Upper lobe of right lung (tissue), 1 donor: Measurements from ENCODE around the gene MALL. TPM values are rescaled to one million over a fixed set of nuclear protein-coding genes. Genes with fewer than 3 reads are reported as not detected.

Source experiments
- ATAC-seq: fragments of 200-7000 bp; cut with Tn5 transposase; one replicate; pipeline ENCODE4 v1.9.1; 2020; ENCODE audit warnings: mild to moderate bottlenecking, moderate library complexity
- DNase-seq: peaks from one replicate; pipeline ENCODE4 v3.0.0-alpha.2; 2020
- H3K27ac ChIP-seq: fragments of 200-600 bp; one replicate; pipeline ENCODE4 v1.8.0; 2022
- H3K27me3 ChIP-seq: fragments of 200-600 bp; one replicate; pipeline ENCODE4 v1.8.0; 2022; ENCODE audit warnings: mild to moderate bottlenecking
- H3K36me3 ChIP-seq: fragments of 200-600 bp; one replicate; pipeline ENCODE4 v1.8.0; 2022
- H3K4me1 ChIP-seq: fragments of 200-600 bp; one replicate; pipeline ENCODE4 v1.8.0; 2022
- H3K4me3 ChIP-seq: fragments of 200-600 bp; one replicate; pipeline ENCODE4 v1.8.0; 2022; ENCODE audit warnings: mild to moderate bottlenecking
- H3K9me3 ChIP-seq: fragments of 200-600 bp; one replicate; pipeline ENCODE4 v1.8.0; 2022
- intact Hi-C: fragments of 100-400 bp; cut with DNase I; formaldehyde crosslinking; loops from one replicate; pipeline ENCODE4 v1.11.0; 2022
- total RNA-seq: library from RNA; stranded (reverse); fragmentation: NEBNext Ultra II Directional; extraction: Animal tissue kit (Norgen Biotek cat#: 25700); gene quantifications from one replicate; pipeline ENCODE4 v1.2.1, GENCODE V29; 2021
- TF ChIP-seq, protein P1 (sequence below): fragments of 200-600 bp; IDR thresholded peaks from one replicate; pipeline ENCODE4 v1.8.0; 2022; ENCODE audit warnings: antibody characterized with exemption
- donor health status: DM: no; HTN: yes; CAD: no; lungs with severe emphysema.

The MALL gene
- total RNA-seq, 1 donor from 2014 or later, result 154 TPM

DNA sequence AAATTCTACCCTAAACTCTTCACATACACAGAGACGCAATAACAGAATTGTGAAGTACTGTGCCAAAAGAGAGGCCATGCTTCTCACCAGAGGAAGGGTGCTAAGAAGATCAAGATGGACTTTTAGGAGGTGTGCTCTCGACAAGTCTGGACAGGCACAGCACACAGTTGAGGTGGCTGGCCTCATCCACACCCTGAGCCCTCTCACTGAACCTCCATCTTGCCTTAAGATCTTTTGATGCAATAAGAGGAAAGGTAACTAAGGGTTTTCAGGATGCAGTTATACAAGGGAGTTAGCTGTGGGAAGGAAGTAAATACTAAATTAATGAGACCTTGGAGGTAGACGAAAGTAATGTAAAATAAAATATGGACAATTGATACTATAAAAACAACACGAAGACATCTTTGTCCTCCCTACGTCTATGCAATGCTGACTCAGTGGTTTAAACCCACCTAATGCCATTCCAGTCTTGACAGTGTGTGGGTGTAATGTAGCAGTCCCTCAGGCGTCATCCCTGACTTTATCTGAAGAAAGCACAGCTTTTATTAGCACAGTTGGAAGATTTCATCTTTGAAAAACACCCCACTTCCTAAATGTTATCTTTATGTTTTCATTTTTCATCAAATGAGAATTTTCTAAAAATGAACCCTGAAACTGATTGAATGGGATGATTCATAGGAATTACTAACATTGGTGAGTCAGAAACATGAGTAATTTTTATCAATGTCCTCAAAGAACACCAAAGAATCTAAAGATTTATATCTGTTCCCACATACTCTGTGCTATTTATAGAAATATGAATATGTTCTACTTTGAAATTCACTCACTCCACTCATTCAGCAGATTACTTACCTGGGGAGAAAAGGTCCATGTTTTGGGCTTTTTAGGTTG is 34.0 kb upstream of the MALL start:
- Histone ChIP-seq H3K4me3 (no peak overlapping the region), H3K36me3 (no peaks in the 10 kb centered on the region), H3K27ac (no peak overlapping the region), H3K9me3 (no peaks in the 10 kb centered on the region), H3K27me3 (no peaks in the 10 kb centered on the region), H3K4me1 (no peaks in the 10 kb centered on the region)
- intact Hi-C loops, result no loop called here
- DNase-seq (no peak), ATAC-seq (no peak)
- TF ChIP-seq, protein P1, sequence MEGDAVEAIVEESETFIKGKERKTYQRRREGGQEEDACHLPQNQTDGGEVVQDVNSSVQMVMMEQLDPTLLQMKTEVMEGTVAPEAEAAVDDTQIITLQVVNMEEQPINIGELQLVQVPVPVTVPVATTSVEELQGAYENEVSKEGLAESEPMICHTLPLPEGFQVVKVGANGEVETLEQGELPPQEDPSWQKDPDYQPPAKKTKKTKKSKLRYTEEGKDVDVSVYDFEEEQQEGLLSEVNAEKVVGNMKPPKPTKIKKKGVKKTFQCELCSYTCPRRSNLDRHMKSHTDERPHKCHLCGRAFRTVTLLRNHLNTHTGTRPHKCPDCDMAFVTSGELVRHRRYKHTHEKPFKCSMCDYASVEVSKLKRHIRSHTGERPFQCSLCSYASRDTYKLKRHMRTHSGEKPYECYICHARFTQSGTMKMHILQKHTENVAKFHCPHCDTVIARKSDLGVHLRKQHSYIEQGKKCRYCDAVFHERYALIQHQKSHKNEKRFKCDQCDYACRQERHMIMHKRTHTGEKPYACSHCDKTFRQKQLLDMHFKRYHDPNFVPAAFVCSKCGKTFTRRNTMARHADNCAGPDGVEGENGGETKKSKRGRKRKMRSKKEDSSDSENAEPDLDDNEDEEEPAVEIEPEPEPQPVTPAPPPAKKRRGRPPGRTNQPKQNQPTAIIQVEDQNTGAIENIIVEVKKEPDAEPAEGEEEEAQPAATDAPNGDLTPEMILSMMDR, result no peak

DNA sequence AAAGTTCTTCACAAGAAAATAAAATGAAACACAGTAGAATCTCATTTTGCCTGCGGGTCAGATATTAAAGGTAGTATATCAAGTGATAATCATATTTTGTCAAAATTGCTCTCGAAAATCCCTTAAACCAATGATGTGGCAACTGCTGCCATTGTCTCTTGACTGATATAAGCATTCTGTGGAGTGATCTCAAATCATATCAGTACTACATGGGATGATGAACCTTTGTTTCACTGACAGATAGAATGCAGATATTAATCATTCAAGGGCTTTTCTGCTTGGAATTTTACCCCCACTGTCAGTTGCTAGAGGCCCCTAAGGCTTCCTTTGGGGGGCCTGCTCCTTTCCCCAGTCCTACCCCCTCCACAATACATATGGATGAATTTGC is 31.3 kb upstream of the MALL start:
- TF ChIP-seq, protein P1, result no peak
- no peaks in the 10 kb centered on the region for H3K27me3 ChIP-seq
- ATAC-seq, result no peak
- H3K36me3 ChIP-seq, result no peaks in the 10 kb centered on the region
- intact Hi-C loops, result no loop called here
- no peak overlapping the region for H3K27ac ChIP-seq
- no peak for DNase-seq
- no peak overlapping the region for H3K4me3 ChIP-seq
- H3K4me1 ChIP-seq, result no peaks in the 10 kb centered on the region
- no peaks in the 10 kb centered on the region for H3K9me3 ChIP-seq

DNA sequence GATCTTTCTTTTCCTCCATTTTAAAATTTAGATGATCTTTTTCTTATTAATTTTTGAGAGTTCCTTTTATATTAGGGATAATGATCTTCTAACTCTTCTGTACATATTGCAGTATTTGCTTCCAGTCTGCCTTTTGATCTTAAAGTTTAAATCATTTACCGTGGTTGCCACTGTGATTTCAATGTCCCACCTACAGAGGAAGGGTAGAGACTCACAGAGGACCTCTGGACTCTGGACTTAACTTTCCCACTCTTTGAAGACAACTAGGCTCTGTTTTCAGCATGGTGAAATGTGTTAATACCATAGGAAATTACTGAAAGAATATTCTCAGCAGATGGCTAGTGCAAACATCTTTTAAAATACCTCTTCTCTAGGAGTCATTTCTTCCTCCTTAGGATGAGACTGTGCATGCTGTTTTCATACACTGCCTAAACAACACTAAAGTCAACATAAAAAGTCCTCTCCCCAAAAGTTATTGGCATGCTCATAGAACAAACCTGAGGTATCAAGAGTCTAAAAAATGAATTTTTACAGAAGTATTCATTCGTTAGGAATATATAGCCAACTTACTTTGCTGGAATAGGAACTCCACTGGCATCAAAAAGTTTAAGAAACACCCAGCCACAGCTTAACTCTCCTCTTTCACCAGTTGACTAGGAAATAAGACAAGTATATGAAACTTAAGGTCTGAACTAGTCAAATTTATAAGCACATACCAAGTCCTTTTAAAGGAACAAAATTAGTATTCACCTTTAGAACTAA is 30.7 kb upstream of the MALL start:
- ATAC-seq, result no peak
- intact Hi-C loops, result no loop called here
- H3K4me1 ChIP-seq, result no peaks in the 10 kb centered on the region
- TF ChIP-seq, protein P1, result no peak
- H3K27me3 ChIP-seq, result no peaks in the 10 kb centered on the region
- H3K36me3 ChIP-seq, result no peaks in the 10 kb centered on the region
- H3K9me3 ChIP-seq, result no peaks in the 10 kb centered on the region
- no peak overlapping the region for H3K27ac ChIP-seq
- DNase-seq, result no peak
- H3K4me3 ChIP-seq, result no peak overlapping the region

DNA sequence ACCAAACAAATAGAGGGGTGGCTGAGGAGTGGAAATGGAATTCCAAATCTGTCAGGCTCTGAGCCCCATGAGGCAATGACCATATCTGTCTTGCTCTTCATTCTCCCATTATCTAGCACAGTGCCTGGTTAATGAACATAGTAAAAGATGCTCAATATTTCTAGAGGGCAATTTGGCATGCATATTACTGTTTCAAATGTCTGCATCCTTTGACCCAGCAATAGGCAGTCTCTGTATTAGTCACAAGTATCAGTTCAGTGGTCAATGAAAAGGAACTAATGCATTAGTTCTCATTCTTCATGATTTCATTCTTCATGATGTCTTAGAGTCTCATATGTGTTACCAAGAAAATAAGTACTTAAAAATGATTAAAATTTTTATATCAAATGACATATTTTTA is 28.4 kb upstream of the MALL start:
- no peaks in the 10 kb centered on the region for H3K36me3 ChIP-seq
- ATAC-seq (no peak), DNase-seq (no peak)
- H3K4me3 ChIP-seq, result no peak overlapping the region
- no peaks in the 10 kb centered on the region for H3K4me1 ChIP-seq
- H3K27me3 ChIP-seq, result no peaks in the 10 kb centered on the region
- TF ChIP-seq, protein P1, result no peak
- intact Hi-C loops, result no loop called here
- H3K9me3 ChIP-seq, result no peaks in the 10 kb centered on the region
- no peak overlapping the region for H3K27ac ChIP-seq

DNA sequence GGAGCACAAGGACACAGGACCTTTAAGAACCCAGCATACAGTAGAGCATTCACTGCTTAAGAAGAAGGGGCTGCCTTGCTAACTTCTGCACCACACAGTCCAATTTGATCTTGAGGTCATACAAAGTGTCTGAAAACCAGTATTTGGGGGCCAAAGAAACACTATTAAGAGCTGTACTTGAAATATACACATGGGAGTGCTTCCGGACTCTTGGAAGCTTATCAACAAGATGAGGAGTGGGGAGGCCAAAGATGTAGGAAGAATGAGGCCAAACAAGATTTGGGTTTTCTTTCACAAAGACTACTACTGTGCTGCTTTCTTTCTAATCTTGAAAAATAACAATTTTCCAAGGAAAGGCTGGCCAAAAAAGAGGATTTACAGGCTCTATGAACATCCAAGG is 24.8 kb upstream of the MALL start:
- Histone ChIP-seq H3K27ac (no peak overlapping the region), H3K4me1 (no peaks in the 10 kb centered on the region), H3K36me3 (no peaks in the 10 kb centered on the region), H3K9me3 (no peaks in the 10 kb centered on the region), H3K27me3 (no peaks in the 10 kb centered on the region), H3K4me3 (no peak overlapping the region)
- TF ChIP-seq, protein P1, result no peak
- no peak for ATAC-seq
- DNase-seq, result no peak
- intact Hi-C loops, result no loop called here
